ENCODE data around the gene HYDIN.

HYDIN gene

GRCh38 chr16:70766176-70766575, 464.3 kb downstream of the HYDIN start:
- DNase-seq (ENCODE audit: low read depth in 2 of 2), result no peak

GRCh38 chr16:70765491-70765890, 465.0 kb downstream of the HYDIN start:
- DNase-seq (ENCODE audit: low read depth in 2 of 2), result no peak

GRCh38 chr16:70764632-70765031, 465.9 kb downstream of the HYDIN start:
- DNase-seq (ENCODE audit: low read depth in 2 of 2), result no peak

- DNase-seq (ENCODE audit: low read depth in 2 of 2), result no peak
Observed at GRCh38 chr16:70760221-70760620, 470.3 kb downstream of the HYDIN start.

GRCh38 chr16:70759666-70760065, 470.9 kb downstream of the HYDIN start:
- no peak for DNase-seq (ENCODE audit: low read depth in 2 of 2)

- DNase-seq (ENCODE audit: low read depth in 2 of 2), result no peak
Observed at GRCh38 chr16:70758786-70759185, 471.7 kb downstream of the HYDIN start.

Measured in activated CD8-positive, alpha-beta memory T cell treated with anti-CD3 and anti-CD28 coated beads for 4 hours (primary cell).